ENCODE results near the gene SREK1IP1.
"Not testable (repeated sequence)": the region's sequence is repeated elsewhere in the genome, so short reads cannot be mapped to it uniquely, and the experiment has no call there.

Gene SREK1IP1

DNA sequence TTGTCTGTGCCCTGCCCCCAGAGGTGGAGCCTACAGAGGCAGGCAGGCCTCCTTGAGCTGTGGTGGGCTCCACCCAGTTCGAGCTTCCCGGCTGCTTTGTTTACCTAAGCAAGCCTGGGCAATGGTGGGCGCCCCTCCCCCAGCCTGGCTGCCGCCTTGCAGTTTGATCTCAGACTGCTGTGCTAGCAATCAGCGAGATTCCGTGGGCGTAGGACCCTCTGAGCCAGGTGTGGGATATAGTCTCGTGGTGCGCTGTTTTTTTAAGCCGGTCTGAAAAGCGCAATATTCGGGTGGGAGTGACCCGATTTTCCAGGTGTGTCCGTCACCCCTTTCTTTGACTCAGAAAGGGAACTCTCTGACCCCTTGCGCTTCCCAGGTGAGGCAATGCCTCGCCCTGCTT is 54.0 kb downstream of the SREK1IP1 start:
- not testable (repeated sequence) for H3K27ac ChIP-seq (ENCODE audit: low read depth, low read length); H3K4me3 ChIP-seq (ENCODE audit: low read length); H3K36me3 ChIP-seq (ENCODE audit: control insufficient read depth, insufficient read depth, low read length); H2AK5ac ChIP-seq (ENCODE audit: low read length); H3K79me1 ChIP-seq (ENCODE audit: low read length); H3K4ac ChIP-seq (ENCODE audit: low read depth, low read length); H3K27me3 ChIP-seq (ENCODE audit: insufficient read depth, low read length, poor library complexity); H3K23ac ChIP-seq (ENCODE audit: low read length); DNase-seq; H4K5ac ChIP-seq (ENCODE audit: low read length); H2BK15ac ChIP-seq (replicated peaks; ENCODE audit: low read depth); H3K79me2 ChIP-seq (ENCODE audit: control insufficient read depth, insufficient read depth, low read length); H2BK120ac ChIP-seq (ENCODE audit: low read depth, low read length); H2BK5ac ChIP-seq (ENCODE audit: low read length); H3K9ac ChIP-seq (ENCODE audit: low read length); H4K8ac ChIP-seq (ENCODE audit: low read depth, low read length); H3K18ac ChIP-seq (ENCODE audit: low read length); H3K4me1 ChIP-seq (ENCODE audit: control insufficient read depth, low read depth, low read length); H3K4me2 ChIP-seq (ENCODE audit: low read length); H3K56ac ChIP-seq (ENCODE audit: low read length)
- WGBS (ENCODE audit: extremely low coverage, insufficient coverage, low lambda C conversion rate) = no CpG with 5 or more reads among the region's 16 CpGs

DNA sequence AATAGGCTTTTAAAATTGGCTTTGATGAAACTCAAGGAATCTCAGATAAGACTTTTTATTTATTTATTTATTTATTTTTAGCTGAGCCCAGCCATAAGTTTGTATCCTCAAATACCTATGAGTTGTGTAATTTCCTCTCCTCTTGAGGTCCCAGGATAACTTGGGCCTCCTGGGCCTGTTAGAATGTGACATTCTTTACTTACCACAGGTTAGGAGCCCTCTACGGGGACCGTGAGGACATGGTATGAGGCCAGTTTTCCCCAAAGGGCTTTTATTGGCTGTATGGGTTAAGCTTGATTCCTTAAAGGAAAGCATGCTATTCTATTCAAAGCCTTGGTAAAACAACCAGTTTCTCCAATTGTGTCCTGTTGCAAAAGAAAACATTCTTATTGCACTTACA is 61.3 kb downstream of the SREK1IP1 start:
- H4K8ac ChIP-seq (ENCODE audit: low read depth, low read length) = peak overlapping the region; percentile 76
- WGBS (ENCODE audit: extremely low coverage, insufficient coverage, low lambda C conversion rate) = no CpG with 5 or more reads among the region's 2 CpGs
- peak overlapping the region; percentile 81 for H3K4ac ChIP-seq (ENCODE audit: low read depth, low read length)
- H3K9ac ChIP-seq (ENCODE audit: low read length) = no peak overlapping the region
- H3K4me2 ChIP-seq (ENCODE audit: low read length) = no peak overlapping the region
- no peaks in the 10 kb centered on the region for H3K27me3 ChIP-seq (ENCODE audit: insufficient read depth, low read length, poor library complexity)
- DNase-seq = peak; percentile 89
- no peaks in the 10 kb centered on the region for H3K36me3 ChIP-seq (ENCODE audit: control insufficient read depth, insufficient read depth, low read length)
- H3K79me1 ChIP-seq (ENCODE audit: low read length) = no peaks in the 10 kb centered on the region
- H3K4me1 ChIP-seq (ENCODE audit: control insufficient read depth, low read depth, low read length) = peaks cover 3% of the 10 kb centered on the region
- H2BK5ac ChIP-seq (ENCODE audit: low read length) = no peak overlapping the region
- no peak overlapping the region for H3K56ac ChIP-seq (ENCODE audit: low read length)
- no peak overlapping the region for H2AK5ac ChIP-seq (ENCODE audit: low read length)
- no peak overlapping the region for H4K5ac ChIP-seq (ENCODE audit: low read length)
- H3K18ac ChIP-seq (ENCODE audit: low read length) = peak overlapping the region; percentile 94
- no peaks in the 10 kb centered on the region for H3K79me2 ChIP-seq (ENCODE audit: control insufficient read depth, insufficient read depth, low read length)
- H3K23ac ChIP-seq (ENCODE audit: low read length) = no peak overlapping the region
- H2BK120ac ChIP-seq (ENCODE audit: low read depth, low read length) = peak overlapping the region; percentile 92
- peak overlapping the region; percentile 60 for H3K27ac ChIP-seq (ENCODE audit: low read depth, low read length)
- peak overlapping the region; percentile 57 for H2BK15ac ChIP-seq (replicated peaks; ENCODE audit: low read depth)
- no peak overlapping the region for H3K4me3 ChIP-seq (ENCODE audit: low read length)

- H3K27me3 ChIP-seq (ENCODE audit: insufficient read depth, low read length, poor library complexity); H3K23ac ChIP-seq (ENCODE audit: low read length); H4K8ac ChIP-seq (ENCODE audit: low read depth, low read length); H3K4me1 ChIP-seq (ENCODE audit: control insufficient read depth, low read depth, low read length); H3K4me3 ChIP-seq (ENCODE audit: low read length); H3K36me3 ChIP-seq (ENCODE audit: control insufficient read depth, insufficient read depth, low read length); H3K4me2 ChIP-seq (ENCODE audit: low read length); H2BK15ac ChIP-seq (replicated peaks; ENCODE audit: low read depth); H3K79me2 ChIP-seq (ENCODE audit: control insufficient read depth, insufficient read depth, low read length); H2AK5ac ChIP-seq (ENCODE audit: low read length); H3K79me1 ChIP-seq (ENCODE audit: low read length); H4K5ac ChIP-seq (ENCODE audit: low read length): not testable (repeated sequence)
- WGBS (ENCODE audit: extremely low coverage, insufficient coverage, low lambda C conversion rate) = no CpG with 5 or more reads among the region's 2 CpGs
- Histone ChIP-seq H3K18ac (ENCODE audit: low read length) (peak overlapping the region; percentile 95), H3K56ac (ENCODE audit: low read length) (peak overlapping the region; percentile 81), H2BK5ac (ENCODE audit: low read length) (peak overlapping the region; percentile 93), H3K4ac (ENCODE audit: low read depth, low read length) (peak overlapping the region; percentile 96), H3K9ac (ENCODE audit: low read length) (peak overlapping the region; percentile 37), H2BK120ac (ENCODE audit: low read depth, low read length) (peak overlapping the region; percentile 100), H3K27ac (ENCODE audit: low read depth, low read length) (peak overlapping the region; percentile 96)
- DNase-seq = peak; percentile 97
Measured at GRCh38 chr5:64706074-64706473, 62.4 kb downstream of the SREK1IP1 start.

DNA sequence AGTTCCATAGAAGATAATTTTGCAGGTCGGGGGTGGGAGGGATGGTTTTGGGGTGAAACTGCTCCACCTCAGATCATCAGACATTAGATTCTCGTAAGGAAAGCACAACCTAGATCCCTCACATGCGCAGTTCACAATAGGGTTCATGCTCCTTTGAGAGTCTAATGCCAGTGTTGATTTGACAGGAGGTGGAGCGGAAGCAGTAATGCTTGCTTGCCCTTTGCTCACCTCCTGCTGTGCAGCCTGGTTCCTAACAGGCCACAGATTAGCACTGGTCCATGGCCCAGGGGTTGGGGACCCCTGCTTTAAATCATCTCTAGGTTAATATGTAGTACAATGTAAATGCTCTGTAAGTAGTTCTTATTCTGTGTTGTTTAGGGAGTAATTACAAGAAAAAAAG is 67.7 kb downstream of the SREK1IP1 start:
- no peak overlapping the region for H4K8ac ChIP-seq (ENCODE audit: low read depth, low read length)
- H3K36me3 ChIP-seq (ENCODE audit: control insufficient read depth, insufficient read depth, low read length) = peaks cover 2% of the 10 kb centered on the region
- no peak overlapping the region for H3K9ac ChIP-seq (ENCODE audit: low read length)
- peak overlapping the region; percentile 28 for H3K27ac ChIP-seq (ENCODE audit: low read depth, low read length)
- no peak overlapping the region for H2BK120ac ChIP-seq (ENCODE audit: low read depth, low read length)
- H3K4me1 ChIP-seq (ENCODE audit: control insufficient read depth, low read depth, low read length) = peaks cover 7% of the 10 kb centered on the region
- peaks cover 19% of the 10 kb centered on the region for H3K79me2 ChIP-seq (ENCODE audit: control insufficient read depth, insufficient read depth, low read length)
- no peak for DNase-seq
- H2BK5ac ChIP-seq (ENCODE audit: low read length) = no peak overlapping the region
- WGBS (ENCODE audit: extremely low coverage, insufficient coverage, low lambda C conversion rate) = no CpG with 5 or more reads among the region's 4 CpGs
- H3K23ac ChIP-seq (ENCODE audit: low read length) = no peak overlapping the region
- H3K4me3 ChIP-seq (ENCODE audit: low read length) = no peak overlapping the region
- peak overlapping the region; percentile 34 for H2AK5ac ChIP-seq (ENCODE audit: low read length)
- peak overlapping the region; percentile 43 for H3K56ac ChIP-seq (ENCODE audit: low read length)
- H4K5ac ChIP-seq (ENCODE audit: low read length) = no peak overlapping the region
- H3K27me3 ChIP-seq (ENCODE audit: insufficient read depth, low read length, poor library complexity) = no peaks in the 10 kb centered on the region
- peak overlapping the region; percentile 70 for H3K18ac ChIP-seq (ENCODE audit: low read length)
- H2BK15ac ChIP-seq (replicated peaks; ENCODE audit: low read depth) = no peak overlapping the region
- H3K79me1 ChIP-seq (ENCODE audit: low read length) = peaks cover 11% of the 10 kb centered on the region
- peak overlapping the region; percentile 9 for H3K4ac ChIP-seq (ENCODE audit: low read depth, low read length)
- H3K4me2 ChIP-seq (ENCODE audit: low read length) = no peak overlapping the region

DNA sequence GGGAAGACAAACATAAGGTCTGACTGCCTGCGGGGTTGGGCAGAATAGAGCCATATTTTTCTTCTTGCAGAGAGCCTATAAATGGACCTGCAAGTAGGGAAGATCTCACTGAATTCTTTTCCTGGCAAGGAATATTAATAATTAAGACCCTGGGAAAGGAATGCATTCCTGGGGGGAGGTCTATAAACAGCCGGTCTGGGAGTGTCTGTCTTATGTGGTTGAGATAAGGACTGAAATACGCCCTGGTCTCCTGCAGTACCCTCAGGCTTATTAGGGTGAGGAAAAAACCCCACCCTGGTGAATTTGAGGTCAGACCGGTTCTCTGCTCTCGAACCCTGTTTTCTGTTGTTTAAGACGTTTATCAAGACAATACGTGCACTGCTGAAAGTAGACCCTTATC is 72.1 kb downstream of the SREK1IP1 start:
- not testable (repeated sequence) for H3K36me3 ChIP-seq (ENCODE audit: control insufficient read depth, insufficient read depth, low read length); H3K4me1 ChIP-seq (ENCODE audit: control insufficient read depth, low read depth, low read length); DNase-seq; H3K27me3 ChIP-seq (ENCODE audit: insufficient read depth, low read length, poor library complexity); H2BK5ac ChIP-seq (ENCODE audit: low read length); H3K18ac ChIP-seq (ENCODE audit: low read length); H4K5ac ChIP-seq (ENCODE audit: low read length); H2AK5ac ChIP-seq (ENCODE audit: low read length); H3K9ac ChIP-seq (ENCODE audit: low read length); H3K4me3 ChIP-seq (ENCODE audit: low read length); H2BK15ac ChIP-seq (replicated peaks; ENCODE audit: low read depth); H4K8ac ChIP-seq (ENCODE audit: low read depth, low read length); H2BK120ac ChIP-seq (ENCODE audit: low read depth, low read length); H3K56ac ChIP-seq (ENCODE audit: low read length); H3K4ac ChIP-seq (ENCODE audit: low read depth, low read length); H3K4me2 ChIP-seq (ENCODE audit: low read length); H3K23ac ChIP-seq (ENCODE audit: low read length); H3K27ac ChIP-seq (ENCODE audit: low read depth, low read length)
- peaks cover 15% of the 10 kb centered on the region for H3K79me1 ChIP-seq (ENCODE audit: low read length)
- H3K79me2 ChIP-seq (ENCODE audit: control insufficient read depth, insufficient read depth, low read length) = peaks cover 38% of the 10 kb centered on the region
- WGBS (ENCODE audit: extremely low coverage, insufficient coverage, low lambda C conversion rate) = no CpG with 5 or more reads among the region's 7 CpGs

DNA sequence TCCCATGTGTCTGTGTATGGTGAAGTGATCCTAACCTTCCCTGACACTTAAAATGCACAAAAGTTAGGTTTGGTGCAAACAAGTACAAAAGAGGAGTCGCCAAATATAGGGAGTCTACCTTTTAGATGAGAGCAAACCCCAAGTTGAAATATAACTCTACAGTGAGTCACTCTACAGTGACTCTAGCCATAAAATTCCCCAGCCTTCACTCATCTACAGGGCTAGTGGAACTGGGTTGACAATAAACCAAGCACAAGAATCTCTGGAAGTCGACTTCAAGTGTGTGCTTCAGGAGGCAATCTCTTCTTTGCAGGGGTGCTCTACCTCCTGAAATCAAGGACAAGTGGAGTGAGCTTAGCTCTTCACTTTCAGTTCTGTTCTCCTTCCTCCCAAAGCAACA is 74.9 kb downstream of the SREK1IP1 start:
- peaks cover 5% of the 10 kb centered on the region for H3K36me3 ChIP-seq (ENCODE audit: control insufficient read depth, insufficient read depth, low read length)

More for the DNA sequence above, 74.9 kb downstream of the SREK1IP1 start:
- no peak overlapping the region for H3K27ac ChIP-seq (ENCODE audit: low read depth, low read length)
- no peak overlapping the region for H4K8ac ChIP-seq (ENCODE audit: low read depth, low read length)
- no peak overlapping the region for H2BK15ac ChIP-seq (replicated peaks; ENCODE audit: low read depth)
- H3K9ac ChIP-seq (ENCODE audit: low read length) = peak overlapping the region; percentile 46
- no CpG with 5 or more reads among the region's 2 CpGs for WGBS (ENCODE audit: extremely low coverage, insufficient coverage, low lambda C conversion rate)
- peaks cover 10% of the 10 kb centered on the region for H3K4me1 ChIP-seq (ENCODE audit: control insufficient read depth, low read depth, low read length)
- H3K4me2 ChIP-seq (ENCODE audit: low read length) = peak overlapping the region; percentile 14
- H2BK5ac ChIP-seq (ENCODE audit: low read length) = no peak overlapping the region
- H3K4me3 ChIP-seq (ENCODE audit: low read length) = no peak overlapping the region
- H3K79me1 ChIP-seq (ENCODE audit: low read length) = peaks cover 9% of the 10 kb centered on the region
- DNase-seq = no peak
- H3K79me2 ChIP-seq (ENCODE audit: control insufficient read depth, insufficient read depth, low read length) = peaks cover 39% of the 10 kb centered on the region
- H2BK120ac ChIP-seq (ENCODE audit: low read depth, low read length) = no peak overlapping the region
- no peak overlapping the region for H4K5ac ChIP-seq (ENCODE audit: low read length)
- no peaks in the 10 kb centered on the region for H3K27me3 ChIP-seq (ENCODE audit: insufficient read depth, low read length, poor library complexity)
- H3K18ac ChIP-seq (ENCODE audit: low read length) = no peak overlapping the region
- no peak overlapping the region for H3K23ac ChIP-seq (ENCODE audit: low read length)
- no peak overlapping the region for H2AK5ac ChIP-seq (ENCODE audit: low read length)
- no peak overlapping the region for H3K4ac ChIP-seq (ENCODE audit: low read depth, low read length)
- peak overlapping the region; percentile 8 for H3K56ac ChIP-seq (ENCODE audit: low read length)

All from mesendoderm (in vitro differentiated cells).